Measurements from ENCODE around the gene CD3E. TPM values are rescaled to one million over a fixed set of nuclear protein-coding genes. Genes with fewer than 3 reads are reported as not detected.

CD3E gene
- total RNA-seq, 1 donor = not detected

DNA sequence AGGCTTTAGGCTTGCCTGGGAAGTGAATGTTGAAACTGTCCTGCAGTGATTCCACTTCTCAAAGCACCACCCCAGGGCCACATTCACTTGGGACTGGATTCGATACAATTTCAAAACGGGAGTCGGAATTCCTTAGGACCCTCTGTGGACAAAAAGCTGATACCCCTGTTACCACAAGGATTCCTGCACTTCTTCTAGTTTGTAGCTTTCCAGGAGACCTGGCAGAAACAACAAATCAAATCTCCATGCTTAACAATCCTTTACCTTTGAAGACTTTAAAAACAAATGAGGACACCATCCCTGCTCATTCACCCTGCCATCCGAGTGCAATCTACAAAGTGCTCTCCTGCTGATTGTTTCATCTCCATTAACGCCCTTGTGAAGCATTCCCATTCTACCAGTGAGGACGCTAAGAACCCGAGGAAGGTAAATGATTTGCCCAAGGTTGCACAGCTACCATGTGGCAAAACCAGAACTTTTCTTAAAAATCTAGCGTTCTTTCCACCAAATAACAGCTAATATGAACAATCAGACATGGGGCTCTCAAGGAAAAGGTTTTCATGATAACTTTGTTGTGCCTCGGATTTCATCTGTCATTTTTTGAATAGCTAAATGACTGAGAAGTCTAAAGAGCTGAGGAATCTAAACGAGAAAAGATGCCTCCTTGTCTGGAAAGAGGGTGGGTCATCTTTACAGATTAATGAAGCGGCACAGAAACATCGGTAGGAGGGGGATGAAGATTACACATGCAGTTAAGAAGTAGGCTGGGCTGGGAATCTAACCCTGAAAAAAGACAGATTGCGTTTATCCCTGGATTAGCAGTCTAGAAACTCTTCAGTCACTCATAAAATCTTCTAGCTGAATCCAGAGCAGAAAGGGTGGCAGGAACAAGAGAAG is 39.7 kb upstream of the CD3E start:
- no peak for DNase-seq (ENCODE audit: low read depth)
- TF ChIP-seq, protein P1, sequence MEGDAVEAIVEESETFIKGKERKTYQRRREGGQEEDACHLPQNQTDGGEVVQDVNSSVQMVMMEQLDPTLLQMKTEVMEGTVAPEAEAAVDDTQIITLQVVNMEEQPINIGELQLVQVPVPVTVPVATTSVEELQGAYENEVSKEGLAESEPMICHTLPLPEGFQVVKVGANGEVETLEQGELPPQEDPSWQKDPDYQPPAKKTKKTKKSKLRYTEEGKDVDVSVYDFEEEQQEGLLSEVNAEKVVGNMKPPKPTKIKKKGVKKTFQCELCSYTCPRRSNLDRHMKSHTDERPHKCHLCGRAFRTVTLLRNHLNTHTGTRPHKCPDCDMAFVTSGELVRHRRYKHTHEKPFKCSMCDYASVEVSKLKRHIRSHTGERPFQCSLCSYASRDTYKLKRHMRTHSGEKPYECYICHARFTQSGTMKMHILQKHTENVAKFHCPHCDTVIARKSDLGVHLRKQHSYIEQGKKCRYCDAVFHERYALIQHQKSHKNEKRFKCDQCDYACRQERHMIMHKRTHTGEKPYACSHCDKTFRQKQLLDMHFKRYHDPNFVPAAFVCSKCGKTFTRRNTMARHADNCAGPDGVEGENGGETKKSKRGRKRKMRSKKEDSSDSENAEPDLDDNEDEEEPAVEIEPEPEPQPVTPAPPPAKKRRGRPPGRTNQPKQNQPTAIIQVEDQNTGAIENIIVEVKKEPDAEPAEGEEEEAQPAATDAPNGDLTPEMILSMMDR (IDR thresholded peaks at IDR 0.05; ENCODE audit: insufficient read depth, low read depth, low read length) = no peak

GRCh38 chr11:118265954-118266353 is 38.6 kb upstream of the CD3E start:
- no peak for DNase-seq (ENCODE audit: low read depth)
- H3K4me3 ChIP-seq (ENCODE audit: low read depth, low read length) = no peak overlapping the region

More for the DNA sequence above, 39.7 kb upstream of the CD3E start:
- H3K4me3 ChIP-seq (ENCODE audit: low read depth, low read length) = no peak overlapping the region

DNA sequence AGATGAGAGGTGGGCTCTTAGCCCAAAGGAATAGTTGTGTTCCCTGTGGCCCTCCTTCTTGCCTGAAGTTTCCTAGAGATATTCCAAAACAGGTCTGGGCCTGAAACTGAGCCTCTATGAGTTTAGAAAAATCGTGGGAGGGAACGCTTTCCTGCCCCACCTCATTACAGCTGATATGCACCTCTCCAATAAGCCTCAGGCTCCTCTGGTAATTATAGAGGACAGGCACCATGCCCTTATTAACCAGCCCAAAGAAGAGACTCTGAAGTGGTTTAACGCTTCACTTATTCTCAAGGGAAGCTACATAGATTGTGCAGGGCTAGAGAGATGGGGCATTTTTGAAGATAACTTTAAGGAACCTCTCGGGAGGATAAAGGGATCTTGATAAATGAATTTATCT is 37.0 kb upstream of the CD3E start:
- no peak overlapping the region for H3K4me3 ChIP-seq (ENCODE audit: low read depth, low read length)
- TF ChIP-seq, protein P1 (IDR thresholded peaks at IDR 0.05; ENCODE audit: insufficient read depth, low read depth, low read length) = no peak
- no peak for DNase-seq (ENCODE audit: low read depth)

More at GRCh38 chr11:118265954-118266353, 38.6 kb upstream of the CD3E start:
- TF ChIP-seq, protein P1 (IDR thresholded peaks at IDR 0.05; ENCODE audit: insufficient read depth, low read depth, low read length) = no peak

- no peak overlapping the region for H3K4me3 ChIP-seq (ENCODE audit: low read depth, low read length)
- TF ChIP-seq, protein P1 (IDR thresholded peaks at IDR 0.05; ENCODE audit: insufficient read depth, low read depth, low read length) = no peak
- no peak for DNase-seq (ENCODE audit: low read depth)
Measured at GRCh38 chr11:118272001-118272400, 32.5 kb upstream of the CD3E start.

GRCh38 chr11:118274186-118274585 is 30.3 kb upstream of the CD3E start:
- TF ChIP-seq, protein P1 (IDR thresholded peaks at IDR 0.05; ENCODE audit: insufficient read depth, low read depth, low read length) = no peak
- no peak overlapping the region for H3K4me3 ChIP-seq (ENCODE audit: low read depth, low read length)
- DNase-seq (ENCODE audit: low read depth) = no peak

DNA sequence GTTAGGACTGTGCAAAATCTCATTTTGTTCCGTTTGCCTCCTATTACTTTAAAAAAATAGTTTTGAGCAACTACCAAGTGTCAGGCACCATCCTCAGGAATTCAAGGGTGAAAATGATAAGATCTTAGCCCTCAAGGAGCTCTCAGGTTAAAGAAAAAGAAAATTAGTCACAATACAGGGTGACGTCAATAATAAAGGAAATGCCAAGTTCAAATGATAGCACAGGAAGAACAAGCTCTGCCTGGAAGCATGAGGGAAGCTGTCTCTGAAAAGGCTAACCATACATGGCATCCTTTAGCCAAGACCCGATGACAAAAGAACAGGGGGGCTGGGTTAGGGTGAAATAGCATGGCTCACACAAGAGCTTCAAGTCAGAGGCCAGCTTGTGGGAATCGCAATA is 29.4 kb upstream of the CD3E start:
- TF ChIP-seq, protein P1 (IDR thresholded peaks at IDR 0.05; ENCODE audit: insufficient read depth, low read depth, low read length) = no peak
- peak; percentile 10 for DNase-seq (ENCODE audit: low read depth)
- H3K4me3 ChIP-seq (ENCODE audit: low read depth, low read length) = no peak overlapping the region
